Loucy (cell line): ENCODE data around the gene ZWINT.

Source experiments
- CTCF ChIP-seq: fragments of 200-600 bp; sonication (generic); conservative IDR thresholded peaks from 2 replicates; pipeline ENCODE4 v1.5.1; 2014; ENCODE audit warnings: mild to moderate bottlenecking, antibody characterized with exemption, low read length
- EZH2phosphoT487 ChIP-seq: fragments of 200-600 bp; IDR thresholded peaks from 2 replicates; pipeline ENCODE4 v1.6.1; 2018; ENCODE audit warnings: antibody characterized with exemption, mild to moderate bottlenecking, moderate library complexity, borderline replicate concordance

- TF ChIP-seq CTCF (no peak), EZH2phosphoT487 (no peak)
These were observed 22.7 kb upstream of the ZWINT start for GRCh38 chr10:56383806-56384205.
